GM21717 (cell line): Measurements from ENCODE around the gene DYNC2H1.
A peak's percentile ranks its signal among the peaks of the same experiment; 100 is the strongest.

ENCODE experiments used
- ATAC-seq: cut with Tn5 transposase; IDR thresholded peaks from one replicate; pipeline ENCODE4 v1.9.1; 2021; ENCODE audit warnings: mild to moderate bottlenecking, moderate library complexity; ENCODE audit not compliant: unreplicated experiment

DYNC2H1 gene

GRCh38 chr11:103108933-103109817 is at the start of gene DYNC2H1:
DYNC2H1 (plus strand) TSS chr11:103109426; CDS start chr11:103109575, 149 bp downstream.
- ATAC-seq, result peak; percentile 100

GRCh38 chr11:103061656-103062055 is 47.6 kb upstream of the DYNC2H1 start:
- no peak for ATAC-seq

- ATAC-seq, result no peak
These were observed 42.1 kb upstream of the DYNC2H1 start for GRCh38 chr11:103067118-103067517.

DNA sequence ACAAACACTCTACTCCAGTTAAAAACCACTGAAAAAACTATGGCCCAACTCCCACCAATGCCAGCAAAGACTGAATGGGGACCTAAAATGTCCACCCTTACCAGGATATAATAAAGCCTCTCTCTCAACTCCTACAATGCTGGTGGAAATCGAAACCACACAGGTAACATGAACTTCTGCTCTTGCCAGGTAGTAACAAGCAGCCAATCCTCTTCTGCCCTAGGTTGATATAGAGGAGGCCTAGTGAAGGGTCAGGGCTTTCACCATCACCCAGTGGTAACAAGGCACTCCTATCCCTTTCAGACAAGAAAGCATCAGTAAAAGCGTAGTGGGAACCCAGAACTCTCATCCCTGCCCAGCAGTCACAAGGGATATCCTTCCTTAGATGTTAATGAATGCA is 39.9 kb upstream of the DYNC2H1 start:
- no peak for ATAC-seq

DNA sequence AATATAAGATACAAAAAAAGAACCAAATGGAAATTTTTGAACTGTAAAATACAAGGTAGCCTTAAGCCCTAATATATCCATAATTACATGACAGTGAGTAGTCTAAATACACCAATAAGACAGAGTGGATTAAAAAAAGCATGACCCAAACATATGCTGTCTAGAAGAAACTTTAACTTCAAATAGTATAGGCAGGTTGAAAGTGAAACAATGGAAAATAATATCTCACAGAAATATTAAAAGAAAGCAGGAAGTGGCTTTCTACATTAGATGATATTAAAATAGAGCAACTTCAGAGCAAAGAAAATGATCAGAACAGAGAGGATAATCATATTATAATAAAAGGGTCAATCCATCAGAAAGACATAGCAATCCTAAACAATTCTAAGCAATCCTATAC is 39.1 kb upstream of the DYNC2H1 start:
- no peak for ATAC-seq

DNA sequence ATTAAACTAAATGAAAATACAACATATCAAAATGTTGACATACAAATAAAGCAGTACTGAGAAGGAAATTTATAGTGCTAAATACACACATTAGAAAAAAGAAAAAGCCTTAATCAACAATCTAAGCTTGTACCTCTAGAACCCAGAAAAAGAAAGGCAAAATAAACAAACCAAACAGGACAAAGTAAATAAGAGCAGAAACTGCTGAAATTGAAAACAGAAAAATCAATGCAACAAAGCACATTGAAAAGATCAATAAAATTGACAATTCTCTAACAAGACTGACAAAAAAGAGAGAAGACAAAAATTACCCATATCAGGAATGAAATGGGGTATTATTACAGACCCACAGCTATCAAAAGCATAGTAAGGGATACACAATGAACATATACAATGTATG is 38.2 kb upstream of the DYNC2H1 start:
- no peak for ATAC-seq

DNA sequence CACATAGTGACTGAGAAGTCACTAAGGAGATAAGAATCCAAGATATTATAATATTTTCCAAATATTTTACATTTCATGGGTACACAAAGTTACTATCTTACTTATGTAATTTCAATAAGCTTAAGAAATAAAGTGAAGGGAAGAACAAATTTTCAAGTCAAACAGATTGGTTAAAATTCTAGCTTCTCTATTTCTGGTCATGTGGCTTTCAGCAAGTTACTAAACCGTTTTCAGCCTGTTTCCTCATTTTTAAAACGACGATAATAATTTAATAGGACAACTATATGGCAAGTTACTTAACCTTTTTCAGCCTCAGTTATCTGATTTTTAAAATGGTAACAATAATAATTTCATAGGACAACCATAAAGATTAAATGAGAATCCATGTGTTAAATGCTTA is 32.9 kb upstream of the DYNC2H1 start:
- no peak for ATAC-seq

DNA sequence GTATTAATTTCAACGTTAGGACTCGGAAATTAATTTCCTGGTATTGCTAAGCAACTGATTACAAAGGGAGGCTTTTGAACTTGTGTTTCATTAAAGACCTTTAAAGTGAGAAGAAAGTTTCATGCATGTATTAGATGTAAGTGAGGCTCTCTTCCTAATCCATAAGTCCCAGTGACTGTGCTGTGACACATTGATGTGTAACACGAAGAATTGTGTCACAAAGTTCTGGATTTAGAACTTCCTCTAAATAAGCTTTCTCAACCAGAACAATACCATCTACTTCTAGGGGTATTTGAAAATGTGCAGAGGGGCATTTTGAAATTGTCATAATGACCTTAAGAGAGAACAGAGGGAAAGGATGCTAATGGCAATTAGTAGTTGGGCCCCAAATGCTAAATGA is 31.7 kb upstream of the DYNC2H1 start:
- no peak for ATAC-seq

GRCh38 chr11:103078710-103079109 is 30.5 kb upstream of the DYNC2H1 start:
- ATAC-seq, result no peak

GRCh38 chr11:103079833-103080232 is 29.4 kb upstream of the DYNC2H1 start:
- ATAC-seq, result no peak

- no peak for ATAC-seq
These were observed 23.4 kb upstream of the DYNC2H1 start for GRCh38 chr11:103085758-103086365.

GRCh38 chr11:103086461-103086860 is 22.8 kb upstream of the DYNC2H1 start:
- ATAC-seq, result no peak

DNA sequence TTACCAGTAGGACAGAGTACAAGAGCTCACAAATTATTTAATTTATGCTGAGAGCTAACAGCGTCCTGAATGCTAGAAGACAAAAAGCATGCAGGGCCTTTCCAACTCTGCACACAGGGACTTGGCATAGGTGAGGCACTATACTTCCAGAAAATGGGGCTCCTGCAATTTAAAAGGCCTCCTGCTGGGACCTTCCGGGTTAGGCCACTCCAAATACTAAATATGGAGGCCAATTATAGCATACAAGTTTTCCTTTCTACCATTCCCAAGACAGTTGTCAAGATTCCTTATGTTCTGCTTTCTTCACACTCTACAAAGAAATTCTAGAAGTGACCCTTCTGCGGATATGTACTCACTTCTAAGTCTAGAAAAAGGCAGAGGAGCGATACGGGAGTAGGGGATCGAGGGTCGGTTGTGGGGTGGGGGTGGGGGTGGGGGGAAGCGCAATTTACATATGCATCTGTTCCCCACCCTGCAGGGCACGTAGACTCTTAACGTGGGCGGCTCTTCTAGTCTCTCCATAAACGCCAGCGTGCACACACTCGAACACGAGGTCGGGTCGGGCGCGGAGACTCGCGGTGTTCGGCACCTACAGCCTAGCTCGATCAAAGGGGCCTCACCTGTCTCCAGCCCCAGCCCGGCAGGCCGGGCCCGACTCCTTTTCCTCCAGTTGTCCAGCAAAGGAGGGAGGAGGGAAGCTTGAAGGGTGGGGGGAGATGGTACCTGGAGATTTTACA is 18.0 kb upstream of the DYNC2H1 start:
- peak; percentile 42 for ATAC-seq

DNA sequence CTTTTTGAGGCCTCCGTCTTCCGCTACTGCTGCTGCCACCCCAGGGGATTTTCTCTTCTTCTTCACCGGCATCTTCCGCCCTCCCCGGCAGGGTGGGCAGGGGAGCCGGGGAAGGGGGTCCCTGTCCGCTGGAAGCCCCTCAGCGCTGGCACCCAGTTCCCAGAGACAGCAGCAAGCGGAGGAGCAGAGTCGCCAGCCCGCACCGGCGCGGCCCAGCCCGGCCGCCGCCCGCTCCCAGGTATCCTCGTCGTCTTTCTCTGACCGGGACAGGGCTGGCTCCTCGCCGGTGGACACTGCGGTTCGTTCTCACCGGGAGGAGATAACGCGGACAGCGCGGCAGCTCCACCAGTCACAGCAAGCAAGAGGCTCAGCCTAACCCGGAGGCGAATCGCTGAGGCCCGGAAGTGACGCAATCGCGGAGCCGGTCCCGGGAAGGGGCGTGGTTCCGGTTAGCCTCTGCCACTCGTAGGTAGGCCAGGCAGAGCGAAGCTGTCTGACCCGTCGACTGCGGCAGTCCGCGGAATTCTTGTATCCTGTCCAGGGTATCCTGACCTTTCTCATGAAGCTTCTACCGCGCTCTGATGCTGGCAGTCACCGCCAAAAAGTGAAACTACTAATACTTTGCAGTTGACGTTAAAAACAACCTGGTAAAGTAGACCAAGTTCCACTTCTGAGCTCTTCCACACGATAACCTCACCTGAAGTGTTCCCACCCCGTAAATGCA is 17.3 kb upstream of the DYNC2H1 start, which contains the start of gene DCUN1D5:
TSS of gene DCUN1D5 (minus strand) at position 360 of the 724 bp plus-strand sequence. CDS start at position 72, 288 bp downstream.
- peak; percentile 100 for ATAC-seq

DNA sequence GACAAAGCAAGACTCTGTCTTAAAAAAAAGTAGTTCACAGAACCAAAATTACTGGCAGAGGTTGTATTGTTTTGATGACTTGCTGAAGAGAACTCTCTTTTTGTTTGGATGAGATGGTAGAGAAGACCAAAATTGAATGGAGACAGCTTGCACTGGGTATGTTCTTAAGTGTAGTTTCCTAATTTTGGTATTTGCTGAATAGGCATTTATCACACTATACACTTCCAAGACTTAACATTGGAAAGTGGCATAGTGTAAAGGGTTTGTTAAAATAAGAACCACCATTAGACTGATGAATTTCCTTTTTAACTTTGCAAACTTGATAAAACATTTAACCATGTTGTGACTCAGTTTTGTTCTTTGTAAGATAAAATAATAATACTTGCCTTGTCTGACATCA is 11.9 kb upstream of the DYNC2H1 start:
- ATAC-seq, result no peak

DNA sequence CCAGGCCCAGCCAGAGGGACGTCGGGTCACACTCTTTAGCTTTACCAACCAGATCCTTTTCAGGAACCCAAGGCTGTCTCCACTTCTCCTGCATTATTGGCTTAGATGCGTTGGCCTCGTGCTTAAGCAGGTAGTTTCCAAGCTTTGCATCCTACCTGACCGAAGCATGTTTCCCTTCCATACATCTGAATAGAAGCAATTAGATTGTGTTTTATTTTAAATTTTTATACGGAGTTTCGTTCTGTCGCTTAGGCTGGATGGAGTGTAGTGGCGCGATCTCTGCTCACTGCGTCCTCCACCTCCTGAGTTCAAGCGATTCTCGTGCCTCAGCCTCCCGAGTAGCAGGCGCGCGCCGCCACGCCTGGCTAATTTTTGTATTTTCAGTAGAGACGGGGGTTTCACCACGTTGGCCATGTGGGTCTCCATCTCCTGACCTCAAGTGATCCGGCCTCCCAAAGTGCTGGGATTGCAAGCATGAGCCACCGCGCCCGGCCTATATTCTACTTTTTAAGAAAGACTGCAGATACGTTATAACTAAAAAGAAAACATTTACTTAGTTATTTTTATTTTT is 677 bp downstream of the DYNC2H1 start:
- ATAC-seq, result peak; percentile 13

DNA sequence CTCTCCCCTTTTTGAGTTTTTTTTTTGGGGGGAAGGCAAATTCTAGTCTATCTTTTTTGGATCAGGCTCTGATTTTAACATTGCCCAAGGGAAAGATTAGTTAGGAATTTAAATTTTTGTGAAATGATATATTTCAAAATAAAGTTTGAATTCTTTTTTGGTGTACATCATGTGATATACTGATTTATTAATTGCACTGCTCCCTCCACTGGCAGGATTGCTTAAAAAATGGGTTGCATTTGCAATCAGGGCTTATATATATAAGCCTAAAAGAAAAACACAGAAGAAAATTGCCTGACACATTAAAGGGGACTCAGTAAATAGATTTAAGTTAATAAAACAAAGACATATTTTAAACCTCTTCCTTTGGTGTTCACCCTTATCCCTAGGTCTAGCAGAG is 1.2 kb downstream of the DYNC2H1 start:
- ATAC-seq, result no peak

- no peak for ATAC-seq
These were observed 2.2 kb downstream of the DYNC2H1 start for GRCh38 chr11:103111400-103111799.

DNA sequence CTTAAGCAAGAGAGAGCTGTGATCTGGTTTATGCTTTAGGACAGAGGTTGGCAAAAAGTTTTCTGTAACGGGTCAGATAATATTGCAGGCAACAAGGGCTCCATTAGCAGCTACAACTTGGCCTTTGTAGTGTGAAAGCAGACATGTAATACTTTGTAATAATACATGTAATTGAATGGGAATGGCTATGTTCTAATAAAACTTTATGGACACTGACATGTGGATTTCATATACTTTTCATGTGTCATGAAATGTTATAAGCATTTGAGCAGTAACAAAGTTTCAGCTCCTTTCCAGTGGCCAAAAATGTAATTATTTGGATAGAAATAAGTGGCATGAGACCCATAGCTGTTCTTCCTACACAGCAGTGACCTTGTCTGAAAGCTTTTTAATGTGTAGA is 3.1 kb downstream of the DYNC2H1 start:
- no peak for ATAC-seq

GRCh38 chr11:103114836-103115235 is 5.6 kb downstream of the DYNC2H1 start:
- no peak for ATAC-seq

DNA sequence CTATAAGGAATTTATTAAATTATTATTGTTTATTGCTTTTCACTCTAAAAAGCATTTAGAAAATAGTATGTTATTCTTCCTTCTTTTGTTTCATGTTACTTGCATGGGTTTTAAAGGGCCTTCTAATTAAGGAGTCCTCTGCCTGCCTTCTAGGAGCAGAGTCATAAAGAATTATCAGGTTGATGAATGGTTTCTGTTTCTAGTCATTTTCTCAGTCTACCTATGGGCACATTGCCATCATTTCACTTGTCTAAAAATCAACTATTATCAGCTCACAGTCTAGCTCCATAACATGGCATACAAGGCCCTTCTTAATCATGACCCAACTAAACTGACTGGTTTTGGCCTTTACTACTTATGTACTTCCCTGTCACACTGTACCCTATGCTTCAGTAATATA is 16.2 kb downstream of the DYNC2H1 start:
- no peak for ATAC-seq
